ENCODE measurements around the gene TMPRSS6.

The TMPRSS6 gene

GRCh38 chr22:37065961-37066360 lies 43.6 kb downstream of the TMPRSS6 start:
- DNase-seq (ENCODE audit: low spot score): no peak

GRCh38 chr22:37065180-37065579 lies 44.3 kb downstream of the TMPRSS6 start:
- DNase-seq (ENCODE audit: low spot score): no peak

GRCh38 chr22:37064553-37064952 lies 45.0 kb downstream of the TMPRSS6 start:
- DNase-seq (ENCODE audit: low spot score): no peak

- no peak for DNase-seq (ENCODE audit: low spot score)
Observed at GRCh38 chr22:37063431-37064420, 45.8 kb downstream of the TMPRSS6 start.

GRCh38 chr22:37062702-37063381 lies 46.7 kb downstream of the TMPRSS6 start:
- DNase-seq (ENCODE audit: low spot score): no peak

- DNase-seq (ENCODE audit: low spot score): no peak
Observed at GRCh38 chr22:37062376-37062675, 47.2 kb downstream of the TMPRSS6 start.

GRCh38 chr22:37061611-37062375 lies 47.7 kb downstream of the TMPRSS6 start:
- DNase-seq (ENCODE audit: low spot score): no peak

GRCh38 chr22:37060801-37061610 lies 48.5 kb downstream of the TMPRSS6 start:
- no peak for DNase-seq (ENCODE audit: low spot score)

GRCh38 chr22:37059876-37060449 lies 49.5 kb downstream of the TMPRSS6 start:
- no peak for DNase-seq (ENCODE audit: low spot score)

GRCh38 chr22:37058917-37059701 lies 50.4 kb downstream of the TMPRSS6 start:
- DNase-seq (ENCODE audit: low spot score): no peak

GRCh38 chr22:37057796-37058510 lies 51.6 kb downstream of the TMPRSS6 start:
- no peak for DNase-seq (ENCODE audit: low spot score)

GRCh38 chr22:37057226-37057625 lies 52.3 kb downstream of the TMPRSS6 start:
- DNase-seq (ENCODE audit: low spot score): no peak

GRCh38 chr22:37056246-37056645 lies 53.3 kb downstream of the TMPRSS6 start:
- DNase-seq (ENCODE audit: low spot score): no peak

- no peak for DNase-seq (ENCODE audit: low spot score)
Observed at GRCh38 chr22:37054600-37055365, 54.7 kb downstream of the TMPRSS6 start.

GRCh38 chr22:37054056-37054395 lies 55.5 kb downstream of the TMPRSS6 start:
- no peak for DNase-seq (ENCODE audit: low spot score)

GRCh38 chr22:37053310-37054055 lies 56.0 kb downstream of the TMPRSS6 start:
- no peak for DNase-seq (ENCODE audit: low spot score)

GRCh38 chr22:37052386-37053309 lies 56.9 kb downstream of the TMPRSS6 start:
- DNase-seq (ENCODE audit: low spot score): no peak
